ENCODE results near the gene TMEM132D. TPM values are rescaled to one million over a fixed set of nuclear protein-coding genes. Genes with fewer than 3 reads are reported as not detected.

Gene TMEM132D
- total RNA-seq, 1 experiment from 2014 or later = not detected

DNA sequence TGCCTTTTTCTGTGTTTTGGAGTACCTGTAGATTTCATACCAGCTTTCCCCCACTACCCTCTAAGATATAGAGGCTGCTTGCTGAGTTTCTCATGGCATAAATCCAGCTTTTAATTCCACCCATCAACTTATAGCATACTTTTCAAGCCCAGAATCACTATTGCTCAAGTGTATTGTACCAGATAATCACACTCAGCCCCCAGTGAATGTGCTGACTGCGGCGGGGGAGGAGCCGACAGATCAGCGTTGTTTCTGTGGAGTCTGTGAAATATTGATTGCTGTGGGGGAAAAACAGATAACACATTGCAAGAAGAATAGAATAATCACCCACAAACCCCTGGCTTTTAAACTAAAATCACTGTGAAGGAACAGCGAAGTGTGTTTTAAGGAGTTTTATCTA is 296.1 kb downstream of the TMEM132D start:
- Histone ChIP-seq H3K27me3 (replicated peaks; ENCODE audit: insufficient read depth, low read depth, low read length, poor library complexity) (no peaks in the 10 kb centered on the region), H3K36me3 (ENCODE audit: insufficient read depth, low read length, poor library complexity, severe bottlenecking) (no peaks in the 10 kb centered on the region), H3K9me3 (ENCODE audit: low read depth, low read length, poor library complexity, severe bottlenecking) (peaks cover 33% of the 10 kb centered on the region), H3K4me1 (ENCODE audit: insufficient read depth, low read length, poor library complexity, severe bottlenecking) (no peaks in the 10 kb centered on the region), H3K4me3 (ENCODE audit: low read depth, low read length, poor library complexity, severe bottlenecking) (no peak overlapping the region), H3K27ac (ENCODE audit: low read depth, low read length, poor library complexity, severe bottlenecking) (no peak overlapping the region)
- no peak for DNase-seq (ENCODE audit: low spot score)
- TF ChIP-seq EZH2 (IDR thresholded peaks at IDR 0.05; ENCODE audit: borderline replicate concordance, low read depth, low read length, poor library complexity, severe bottlenecking) (no peak), CTCF (conservative IDR thresholded peaks at IDR 0.05; ENCODE audit: low read depth, low read length) (no peak)
- ChIA-PET POLR2A (ENCODE audit: low non-redundant PET) (no interaction called here), CTCF (no interaction called here)
- BruUV-seq (replicated peaks) = no TSS peak
- intact Hi-C loops (cut with micrococcal nuclease; ENCODE audit: unreplicated experiment) = no loop called here

DNA sequence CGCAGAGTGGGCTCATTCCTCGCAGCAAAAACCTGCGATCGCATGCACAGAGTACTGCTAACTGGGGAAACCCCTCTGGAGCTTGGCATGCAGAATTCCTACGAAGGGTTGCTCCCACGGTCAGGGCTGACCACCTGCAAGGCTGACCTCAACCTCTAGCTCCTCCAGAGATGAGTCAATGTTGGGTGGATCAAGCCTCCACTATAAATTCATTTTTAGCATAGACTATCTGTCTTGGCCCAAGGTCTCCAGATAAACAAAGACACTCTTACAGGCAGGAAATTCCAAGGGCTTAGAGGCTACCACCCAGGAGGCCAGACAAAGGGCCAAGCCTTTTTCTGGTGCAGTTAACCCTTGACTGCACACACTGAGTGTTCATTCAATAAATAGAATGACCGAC is 296.5 kb downstream of the TMEM132D start:
- ChIA-PET CTCF (no interaction called here), POLR2A (ENCODE audit: low non-redundant PET) (no interaction called here)
- BruUV-seq (replicated peaks) = no TSS peak
- Histone ChIP-seq H3K36me3 (ENCODE audit: insufficient read depth, low read length, poor library complexity, severe bottlenecking) (no peaks in the 10 kb centered on the region), H3K4me3 (ENCODE audit: low read depth, low read length, poor library complexity, severe bottlenecking) (no peak overlapping the region), H3K27ac (ENCODE audit: low read depth, low read length, poor library complexity, severe bottlenecking) (no peak overlapping the region), H3K27me3 (replicated peaks; ENCODE audit: insufficient read depth, low read depth, low read length, poor library complexity) (no peaks in the 10 kb centered on the region), H3K9me3 (ENCODE audit: low read depth, low read length, poor library complexity, severe bottlenecking) (peaks cover 37% of the 10 kb centered on the region), H3K4me1 (ENCODE audit: insufficient read depth, low read length, poor library complexity, severe bottlenecking) (no peaks in the 10 kb centered on the region)
- TF ChIP-seq CTCF (conservative IDR thresholded peaks at IDR 0.05; ENCODE audit: low read depth, low read length) (no peak), EZH2 (IDR thresholded peaks at IDR 0.05; ENCODE audit: borderline replicate concordance, low read depth, low read length, poor library complexity, severe bottlenecking) (no peak)
- DNase-seq (ENCODE audit: low spot score) = no peak
- intact Hi-C loops (cut with micrococcal nuclease; ENCODE audit: unreplicated experiment) = no loop called here

- Histone ChIP-seq H3K36me3 (ENCODE audit: insufficient read depth, low read length, poor library complexity, severe bottlenecking) (no peaks in the 10 kb centered on the region), H3K4me3 (ENCODE audit: low read depth, low read length, poor library complexity, severe bottlenecking) (no peak overlapping the region), H3K27ac (ENCODE audit: low read depth, low read length, poor library complexity, severe bottlenecking) (no peak overlapping the region), H3K9me3 (ENCODE audit: low read depth, low read length, poor library complexity, severe bottlenecking) (peaks cover 28% of the 10 kb centered on the region), H3K4me1 (ENCODE audit: insufficient read depth, low read length, poor library complexity, severe bottlenecking) (no peaks in the 10 kb centered on the region), H3K27me3 (replicated peaks; ENCODE audit: insufficient read depth, low read depth, low read length, poor library complexity) (no peaks in the 10 kb centered on the region)
- no peak for DNase-seq (ENCODE audit: low spot score)
- ChIA-PET POLR2A (ENCODE audit: low non-redundant PET) (no interaction called here), CTCF (no interaction called here)
- no TSS peak for BruUV-seq (replicated peaks)
- intact Hi-C loops (cut with micrococcal nuclease; ENCODE audit: unreplicated experiment) = no loop called here
- TF ChIP-seq EZH2 (IDR thresholded peaks at IDR 0.05; ENCODE audit: borderline replicate concordance, low read depth, low read length, poor library complexity, severe bottlenecking) = no peak
- no peak for TF ChIP-seq CTCF (conservative IDR thresholded peaks at IDR 0.05; ENCODE audit: low read depth, low read length)
Measured at GRCh38 chr12:129606239-129606638, 297.6 kb downstream of the TMEM132D start.
